ENCODE results near the gene HSD11B2.

DNA sequence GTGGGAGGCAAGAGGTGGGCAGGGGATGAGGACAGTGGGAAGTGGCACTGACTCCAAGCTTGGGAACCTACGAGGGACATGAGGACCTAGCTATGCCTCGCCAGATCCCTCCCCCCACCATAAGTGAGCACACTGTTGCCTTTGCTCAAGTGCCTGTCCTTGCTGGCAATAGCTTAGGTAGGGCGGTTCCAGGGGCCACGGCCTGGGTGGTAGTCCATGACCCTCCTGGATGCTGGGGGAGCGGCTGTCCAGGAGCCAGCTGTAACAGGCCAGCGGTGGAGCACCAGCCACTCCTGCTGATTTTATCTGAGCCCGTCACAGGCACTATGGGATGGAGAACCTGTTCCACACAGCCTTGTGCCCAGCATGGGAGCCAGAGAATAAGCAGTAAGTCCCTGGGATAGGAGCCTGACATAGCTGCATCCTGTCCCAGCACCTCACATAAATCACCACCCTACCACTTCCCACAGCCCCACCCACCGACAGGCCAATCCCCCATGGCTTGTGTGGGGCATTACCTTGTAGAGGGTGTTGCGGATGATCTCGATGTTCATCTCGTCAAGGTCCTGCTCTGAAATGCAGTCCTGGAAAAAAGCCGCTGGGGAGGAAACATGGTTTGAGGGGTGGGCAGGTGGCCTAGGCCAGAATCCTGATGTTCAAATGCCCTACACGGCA, 11.8 kb downstream of the HSD11B2 start:
- TF ChIP-seq POLR2A (IDR thresholded peaks at IDR 0.05) (no peak), POLR2AphosphoS5 (IDR thresholded peaks at IDR 0.05) (peak in 1 of 3 donors; percentile 34)
- TF ChIP-seq, protein P1, sequence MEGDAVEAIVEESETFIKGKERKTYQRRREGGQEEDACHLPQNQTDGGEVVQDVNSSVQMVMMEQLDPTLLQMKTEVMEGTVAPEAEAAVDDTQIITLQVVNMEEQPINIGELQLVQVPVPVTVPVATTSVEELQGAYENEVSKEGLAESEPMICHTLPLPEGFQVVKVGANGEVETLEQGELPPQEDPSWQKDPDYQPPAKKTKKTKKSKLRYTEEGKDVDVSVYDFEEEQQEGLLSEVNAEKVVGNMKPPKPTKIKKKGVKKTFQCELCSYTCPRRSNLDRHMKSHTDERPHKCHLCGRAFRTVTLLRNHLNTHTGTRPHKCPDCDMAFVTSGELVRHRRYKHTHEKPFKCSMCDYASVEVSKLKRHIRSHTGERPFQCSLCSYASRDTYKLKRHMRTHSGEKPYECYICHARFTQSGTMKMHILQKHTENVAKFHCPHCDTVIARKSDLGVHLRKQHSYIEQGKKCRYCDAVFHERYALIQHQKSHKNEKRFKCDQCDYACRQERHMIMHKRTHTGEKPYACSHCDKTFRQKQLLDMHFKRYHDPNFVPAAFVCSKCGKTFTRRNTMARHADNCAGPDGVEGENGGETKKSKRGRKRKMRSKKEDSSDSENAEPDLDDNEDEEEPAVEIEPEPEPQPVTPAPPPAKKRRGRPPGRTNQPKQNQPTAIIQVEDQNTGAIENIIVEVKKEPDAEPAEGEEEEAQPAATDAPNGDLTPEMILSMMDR (IDR thresholded peaks at IDR 0.05 in 8 of 11, conservative IDR thresholded peaks at IDR 0.05 in 3 of 11) = no peak

Measured in spleen (tissue), 7 donors.